Measurements from ENCODE around the gene MMP15. TPM values are rescaled to one million over a fixed set of nuclear protein-coding genes. Genes with fewer than 3 reads are reported as not detected.

MMP15 gene
- total and polyA plus RNA-seq, 2 of the 4 experiments (the other 2 are of a cell fraction), result 0.18 to 0.56 TPM

- Histone ChIP-seq H4K20me1 (ENCODE audit: insufficient read depth, low read length) (peaks cover 23% of the 10 kb centered on the region), H3K9me1 (ENCODE audit: insufficient read depth, low read length) (peaks cover 5% of the 10 kb centered on the region; the same call in 1 of the 2 replicates), H3K14ac (replicated peaks; ENCODE audit: low read depth, low read length) (no peak overlapping the region), H3K4me2 (ENCODE audit: low read depth, low read length) (no peak overlapping the region), H3K27ac (ENCODE audit: insufficient read depth, low read length) (no peak overlapping the region), H2BK20ac (ENCODE audit: low read depth, low read length) (no peak overlapping the region), H3K4me3 (ENCODE audit: insufficient read depth, low read depth, low read length) (no peak overlapping the region), H3K79me1 (ENCODE audit: low read depth in 1 of 2, low read length in 2 of 2) (peaks cover 9 to 48% of the 10 kb centered on the region in 2 experiments; a peak in 3 of 4 replicates), H4K91ac (ENCODE audit: insufficient read depth, low read depth, low read length) (no peak overlapping the region), H2AK5ac (ENCODE audit: low read depth, low read length) (no peak overlapping the region), H3K9me3 (ENCODE audit: control insufficient read depth, insufficient read depth, low read length) (no peaks in the 10 kb centered on the region), H4K5ac (ENCODE audit: low read depth, low read length) (no peak overlapping the region), H3K18ac (ENCODE audit: low read depth, low read length) (no peak overlapping the region), H4K8ac (ENCODE audit: low read depth in 2 of 2, low read length in 2 of 2) (no peak overlapping the region), H3K56ac (ENCODE audit: extremely low read depth, insufficient read depth, low read length) (no peak overlapping the region), H3K36me3 (ENCODE audit: control insufficient read depth, insufficient read depth, low read length) (peaks cover 34% of the 10 kb centered on the region; the same call in 1 of the 2 replicates), H3K27me3 (ENCODE audit: control insufficient read depth, insufficient read depth, low read length) (no peaks in the 10 kb centered on the region), H3K4me1 (ENCODE audit: control insufficient read depth, insufficient read depth, low read length) (peaks cover 8% of the 10 kb centered on the region; the same call in 1 of the 2 replicates), H2BK15ac (ENCODE audit: low read depth, low read length) (no peak overlapping the region), H3K4ac (ENCODE audit: low read depth, low read length) (no peak overlapping the region), H2AFZ (replicated peaks; ENCODE audit: low read length, poor library complexity) (no peak overlapping the region), H2BK5ac (ENCODE audit: low read depth, low read length, poor library complexity, severe bottlenecking) (no peak overlapping the region), H2BK120ac (ENCODE audit: low read depth, low read length) (no peak overlapping the region), H2AK9ac (replicated peaks; ENCODE audit: low read depth, low read length, poor library complexity) (no peak overlapping the region), H3K9ac (ENCODE audit: low read depth, low read length) (no peak overlapping the region), H3K23ac (ENCODE audit: low read depth, low read length) (no peak overlapping the region)
- DNase-seq (no peak), ATAC-seq (ENCODE audit: low read depth) (no peak)
- WGBS, 2 experiments (ENCODE audit: extremely low coverage in 2 of 2, insufficient read length in 1 of 2), result 95% methylated on average over 58 of the region's 62 CpGs; no CpG with 5 or more reads in 1 of the 2 experiments
- ChIA-PET CTCF (no interaction called here), POLR2A (ENCODE audit: unreplicated experiment) (no interaction called here)
- in situ Hi-C loops (cut with MboI; ENCODE audit: low sequenced_read_pairs), result no loop called here
- TF ChIP-seq RFX5 (IDR thresholded peaks at IDR 0.05; ENCODE audit: low read depth, low read length) (no peak), RCOR1 (IDR thresholded peaks at IDR 0.05; ENCODE audit: insufficient replicate concordance, low read length) (no peak), MAFK (IDR thresholded peaks at IDR 0.05; ENCODE audit: low read depth, low read length) (no peak), RAD21 (IDR thresholded peaks at IDR 0.05; ENCODE audit: low read length) (no peak), CHD1 (IDR thresholded peaks at IDR 0.05; ENCODE audit: low read depth, low read length) (no peak), MXI1 (IDR thresholded peaks at IDR 0.05; ENCODE audit: borderline replicate concordance, low read depth, low read length) (no peak)
- no TSS peak for BruUV-seq (replicated peaks)
- dilution Hi-C loops (cut with HindIII; ENCODE audit: low sequenced_read_pairs, unreplicated experiment), result no loop called here
- intact Hi-C loops (cut with micrococcal nuclease), result no loop called here
Observed at GRCh38 chr16:57996406-57997175, 29.0 kb upstream of the MMP15 start.

Measured in IMR-90 (cell line).